Kidney tubule cell (primary cell): ENCODE results near the gene AFF3.

Experiments used
- DNase-seq: peaks from one replicate; pipeline ENCODE4 v3.0.0-alpha.2; 2018; ENCODE audit warnings: low spot score

Gene AFF3

GRCh38 chr2:99821572-99821971 is 320.8 kb downstream of the AFF3 start:
- peak; percentile 91 for DNase-seq

- no peak for DNase-seq
Measured at GRCh38 chr2:99821039-99821438, 321.4 kb downstream of the AFF3 start.

- peak; percentile 97 for DNase-seq
Measured at GRCh38 chr2:99819766-99820165, 322.6 kb downstream of the AFF3 start.

- peak; percentile 49 for DNase-seq
Measured at GRCh38 chr2:99818842-99819241, 323.5 kb downstream of the AFF3 start.

- no peak for DNase-seq
Measured at GRCh38 chr2:99816908-99817307, 325.5 kb downstream of the AFF3 start.

- DNase-seq = no peak
Measured at GRCh38 chr2:99812426-99812825, 330.0 kb downstream of the AFF3 start.

GRCh38 chr2:99811544-99811943 is 330.8 kb downstream of the AFF3 start:
- peak; percentile 17 for DNase-seq

- peak; percentile 44 for DNase-seq
Measured at GRCh38 chr2:99810225-99810624, 332.2 kb downstream of the AFF3 start.

GRCh38 chr2:99809259-99809900 is 333.0 kb downstream of the AFF3 start:
- no peak for DNase-seq

GRCh38 chr2:99808361-99809200 is 333.8 kb downstream of the AFF3 start:
- peak; percentile 74 for DNase-seq

GRCh38 chr2:99806758-99807157 is 335.6 kb downstream of the AFF3 start:
- DNase-seq = peak; percentile 92

- no peak for DNase-seq
Measured at GRCh38 chr2:99805930-99806476, 336.4 kb downstream of the AFF3 start.

GRCh38 chr2:99803846-99804245 is 338.5 kb downstream of the AFF3 start:
- peak; percentile 6 for DNase-seq

GRCh38 chr2:99802734-99803133 is 339.7 kb downstream of the AFF3 start:
- no peak for DNase-seq

GRCh38 chr2:99801327-99801901 is 341.0 kb downstream of the AFF3 start:
- no peak for DNase-seq

GRCh38 chr2:99797475-99797874 is 344.9 kb downstream of the AFF3 start:
- no peak for DNase-seq

- no peak for DNase-seq
Measured at GRCh38 chr2:99794414-99794813, 348.0 kb downstream of the AFF3 start.

GRCh38 chr2:99793022-99793421 is 349.4 kb downstream of the AFF3 start:
- DNase-seq = no peak

- no peak for DNase-seq
Measured at GRCh38 chr2:99789849-99790248, 352.5 kb downstream of the AFF3 start.

GRCh38 chr2:99787769-99788382 is 354.5 kb downstream of the AFF3 start:
- no peak for DNase-seq

GRCh38 chr2:99786636-99787390 is 355.6 kb downstream of the AFF3 start:
- no peak for DNase-seq

GRCh38 chr2:99784946-99785345 is 357.4 kb downstream of the AFF3 start:
- DNase-seq = no peak
